Ovary (tissue), 9 donors: ENCODE results near the gene COA7. TPM values are rescaled to one million over a fixed set of nuclear protein-coding genes. Genes with fewer than 3 reads are reported as not detected.

Experiments used
- DNase-seq, 5 donors: peaks; one replicate each; pipeline ENCODE4 v3.0.0-alpha.2; 2019 to 2020
- H3K27ac ChIP-seq, 2 donors: fragments of 200-600 bp; one replicate each; pipeline versions ENCODE4 v1.5.1 to v1.8.0; 2019 to 2022
- H3K27me3 ChIP-seq: fragments of 200-600 bp; one replicate; pipeline ENCODE4 v1.8.0; 2022
- H3K36me3 ChIP-seq: fragments of 200-600 bp; sonication (generic); one replicate; pipeline ENCODE4 v1.5.1; 2019
- H3K4me1 ChIP-seq: one replicate; pipeline ENCODE4 v1.8.1; 2013; ENCODE audit warnings: mild to moderate bottlenecking, moderate library complexity; ENCODE audit not compliant: insufficient read depth
- H3K4me3 ChIP-seq: fragments of 200-600 bp; sonication (generic); one replicate; pipeline ENCODE4 v1.5.1; 2017
- H3K9me3 ChIP-seq, 2 donors: fragments of 200-600 bp in 1 of 2; sonication (generic) in 1 of 2; one replicate each; pipeline versions ENCODE4 v1.5.1 to v1.8.1; 2013 to 2019; ENCODE audit warnings: mild to moderate bottlenecking in 1 of 2, moderate library complexity in 1 of 2
- EP300 ChIP-seq: sonication (generic); formaldehyde crosslinking; IDR thresholded peaks from one replicate; pipeline ENCODE4 v1.6.1; 2017; ENCODE audit warnings: antibody characterized with exemption
- POLR2A ChIP-seq: fragments of 450-650 bp; IDR thresholded peaks from one replicate; pipeline ENCODE4 v1.6.1; 2017; ENCODE audit warnings: antibody characterized with exemption, mild to moderate bottlenecking, moderate library complexity
- WGBS, 3 donors: extraction: QIAGEN DNeasy Blood & Tissue Kit in 1 of 3; methylation state at CpG; one replicate each; pipeline versions ENCODE4 v1.1.5 to v1.1.7; 2013 to 2017; 5-methylcytosine and 5-hydroxymethylcytosine counted together
- intact Hi-C, 4 donors: fragments of 100-400 bp; cut with DNase I; formaldehyde crosslinking; loops; one replicate each; pipeline versions ENCODE4 v1.11.0 to v1.15.1; 2022 to 2023
- polyA plus RNA-seq, 2 donors: library from polyadenylated mRNA; stranded (reverse); fragments of 200-250 nt in 1 of 2; fragments of 350-450 nt in 1 of 2; fragmentation: Illumina TruSeq in 1 of 2; extraction: RNeasy Lipid Tissue Mini Kit (QIAGEN cat#74804) in 1 of 2; gene quantifications; one replicate each; pipeline ENCODE4 v1.2.3, GENCODE V29; 2013 to 2014
- total RNA-seq, 7 donors: library from RNA; depleted of rRNA in 2 of 7; stranded (reverse); fragments of >200 nt in 2 of 7; fragmentation: NEBNext Ultra II Directional in 3 of 7; extraction: Animal tissue kit (Norgen Biotek cat#: 25700) in 3 of 7; gene quantifications; one replicate each; pipeline versions ENCODE4 v1.1.0 to v1.2.4, GENCODE V29; 2016 to 2023
- TF ChIP-seq, protein P1 (sequence below), 3 donors: fragments of 450-650 bp in 2 of 3; fragments of 200-600 bp in 1 of 3; IDR thresholded peaks; one replicate each; pipeline versions ENCODE4 v1.5.1 to v1.8.0; 2016 to 2022; ENCODE audit warnings: antibody characterized with exemption in 3 of 3, mild to moderate bottlenecking in 1 of 3
- donor health status: DM: no; HTN: no; CAD: no; lungs with moderate emphysema.
- donor health status: DM: no; HTN: no; CAD: no.
- donor health status: Bipolar disorder and iron deficiency.
- donor health status: DM: yes; HTN: yes; CAD: no.
- donor health status: DM: no; HTN: no; CAD: no.
- donor health status: DM: yes; HTN: yes; CAD: no.

COA7 gene
- total and polyA plus RNA-seq, 9 donors, result 3.5 to 27.2 (median 15.1) TPM

DNA sequence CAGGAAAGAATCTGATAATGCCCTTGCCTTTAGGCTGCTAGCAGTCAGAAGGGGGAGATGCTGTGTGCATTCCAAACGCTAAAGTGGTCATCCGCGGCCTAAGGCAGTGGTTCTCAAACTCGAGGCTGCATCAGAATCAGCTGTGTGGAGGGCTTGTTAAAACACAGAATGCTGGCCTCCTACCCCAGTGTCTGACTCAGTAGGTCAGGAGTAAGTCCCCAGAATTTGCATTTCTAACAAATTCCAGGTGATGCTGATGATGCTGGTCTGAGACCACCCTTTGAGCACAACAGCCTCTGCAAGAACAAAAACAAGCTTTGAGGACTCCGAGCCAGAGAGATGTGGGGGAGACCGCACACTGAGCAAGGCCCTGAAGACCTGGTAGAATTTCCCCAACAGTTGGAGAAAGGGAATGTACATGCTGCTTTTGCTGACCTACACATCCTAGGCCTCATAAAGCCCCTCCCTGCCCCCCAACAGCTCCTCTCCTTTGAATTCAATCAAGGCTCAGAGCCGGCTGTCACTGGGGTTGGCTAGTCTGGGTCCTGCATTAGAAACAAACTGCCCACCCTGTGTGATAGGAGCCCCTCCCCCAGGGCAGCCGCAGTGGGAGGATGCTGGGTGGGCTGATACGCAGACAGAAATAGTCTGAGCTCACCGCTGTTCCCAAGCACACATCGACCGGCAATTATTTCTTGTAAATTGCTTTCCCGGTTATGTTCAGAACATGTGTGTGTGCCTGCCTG is 38.1 kb downstream of the COA7 start:
- no peak overlapping the region for H3K27ac ChIP-seq
- intact Hi-C loops, result no loop called here
- H3K4me1 ChIP-seq, result peaks cover 1% of the 10 kb centered on the region
- WGBS, 3 donors, result 17 to 32% (median 27%) methylated on average over 13 of the region's 13 CpGs
- no peak for DNase-seq
- TF ChIP-seq EP300 (no peak), POLR2A (no peak)
- TF ChIP-seq, protein P1, sequence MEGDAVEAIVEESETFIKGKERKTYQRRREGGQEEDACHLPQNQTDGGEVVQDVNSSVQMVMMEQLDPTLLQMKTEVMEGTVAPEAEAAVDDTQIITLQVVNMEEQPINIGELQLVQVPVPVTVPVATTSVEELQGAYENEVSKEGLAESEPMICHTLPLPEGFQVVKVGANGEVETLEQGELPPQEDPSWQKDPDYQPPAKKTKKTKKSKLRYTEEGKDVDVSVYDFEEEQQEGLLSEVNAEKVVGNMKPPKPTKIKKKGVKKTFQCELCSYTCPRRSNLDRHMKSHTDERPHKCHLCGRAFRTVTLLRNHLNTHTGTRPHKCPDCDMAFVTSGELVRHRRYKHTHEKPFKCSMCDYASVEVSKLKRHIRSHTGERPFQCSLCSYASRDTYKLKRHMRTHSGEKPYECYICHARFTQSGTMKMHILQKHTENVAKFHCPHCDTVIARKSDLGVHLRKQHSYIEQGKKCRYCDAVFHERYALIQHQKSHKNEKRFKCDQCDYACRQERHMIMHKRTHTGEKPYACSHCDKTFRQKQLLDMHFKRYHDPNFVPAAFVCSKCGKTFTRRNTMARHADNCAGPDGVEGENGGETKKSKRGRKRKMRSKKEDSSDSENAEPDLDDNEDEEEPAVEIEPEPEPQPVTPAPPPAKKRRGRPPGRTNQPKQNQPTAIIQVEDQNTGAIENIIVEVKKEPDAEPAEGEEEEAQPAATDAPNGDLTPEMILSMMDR (IDR thresholded peaks at IDR 0.05), result no peak
- no peaks in the 10 kb centered on the region for H3K9me3 ChIP-seq
- no peaks in the 10 kb centered on the region for H3K27me3 ChIP-seq
- H3K36me3 ChIP-seq, result no peaks in the 10 kb centered on the region
- no peak overlapping the region for H3K4me3 ChIP-seq

DNA sequence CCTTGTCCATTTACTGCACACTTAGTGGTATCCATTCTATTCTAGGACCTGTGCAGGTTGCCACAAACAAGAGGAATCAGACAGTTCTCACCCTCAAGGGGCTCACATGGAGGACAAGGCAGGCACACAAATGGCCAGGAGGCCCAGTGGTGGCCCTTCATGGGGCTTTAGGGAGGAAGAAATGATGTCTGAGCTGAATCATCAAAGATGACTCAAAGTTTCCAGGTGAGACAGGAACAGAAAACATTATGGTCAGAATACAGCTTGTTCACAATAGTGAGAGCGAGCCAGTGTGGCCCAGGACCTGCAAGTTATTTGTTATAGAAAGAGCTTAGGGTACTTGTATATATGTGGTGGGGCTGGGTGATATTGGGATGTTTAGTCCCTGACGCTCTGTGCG is 38.8 kb downstream of the COA7 start:
- no peak for DNase-seq
- Histone ChIP-seq H3K4me1 (peaks cover 1% of the 10 kb centered on the region), H3K27me3 (no peaks in the 10 kb centered on the region), H3K27ac (no peak overlapping the region), H3K4me3 (no peak overlapping the region), H3K9me3 (no peaks in the 10 kb centered on the region), H3K36me3 (no peaks in the 10 kb centered on the region)
- TF ChIP-seq, protein P1 (IDR thresholded peaks at IDR 0.05), result no peak
- no peak for TF ChIP-seq POLR2A
- intact Hi-C loops, result no loop called here
- WGBS, 3 donors, result 90 to 94% (median 93%) methylated on average over 3 of the region's 3 CpGs

DNA sequence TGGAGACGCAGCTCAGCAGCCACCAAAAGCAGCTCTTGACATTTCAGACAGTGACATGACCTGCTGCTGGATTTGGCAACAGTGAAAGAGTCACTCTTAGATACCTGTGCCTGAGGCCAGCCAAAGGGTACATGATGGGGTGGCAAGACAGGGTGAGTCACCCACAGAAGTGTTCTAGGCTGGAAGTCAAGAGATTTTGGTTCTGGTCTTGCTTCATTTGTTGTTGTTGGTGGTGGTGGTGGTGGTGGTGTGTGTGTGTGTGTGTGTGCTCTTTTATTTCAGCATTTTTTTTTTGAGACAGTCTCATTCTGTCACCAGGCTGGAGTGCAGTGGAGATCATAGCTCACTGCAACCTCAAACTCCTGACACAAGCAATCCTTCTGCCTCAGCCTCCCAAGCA is 39.4 kb downstream of the COA7 start:
- intact Hi-C loops, result no loop called here
- DNase-seq, result no peak
- WGBS, 3 donors, result 94 to 100% (median 96%) methylated on average over 1 of the region's 1 CpG

DNA sequence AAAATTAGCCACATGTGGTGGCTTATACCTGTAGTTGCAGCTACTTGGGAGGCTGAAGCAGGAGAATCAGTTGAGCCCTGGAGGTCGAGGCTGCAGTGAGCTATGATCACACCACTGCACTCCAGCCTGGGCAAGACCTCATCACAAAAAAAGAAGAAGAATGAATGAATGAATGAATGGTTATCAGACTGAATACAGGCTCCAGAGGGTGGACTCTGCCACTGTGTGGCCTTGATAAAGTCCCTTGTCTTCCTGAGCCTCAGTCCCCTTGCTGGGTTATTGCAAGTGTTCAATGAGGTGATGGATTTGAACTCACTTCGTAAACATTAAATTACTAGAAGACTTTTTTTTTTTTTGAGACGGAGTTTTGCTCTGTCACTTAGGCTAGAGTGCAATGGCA is 40.4 kb downstream of the COA7 start:
- no peak for TF ChIP-seq EP300
- TF ChIP-seq, protein P1 (IDR thresholded peaks at IDR 0.05), result no peak
- Histone ChIP-seq H3K27me3 (no peaks in the 10 kb centered on the region), H3K4me3 (no peak overlapping the region), H3K36me3 (no peaks in the 10 kb centered on the region), H3K4me1 (peaks cover 1% of the 10 kb centered on the region), H3K27ac (no peak overlapping the region), H3K9me3 (no peaks in the 10 kb centered on the region)
- intact Hi-C loops, result no loop called here
- WGBS, 3 donors, result 95 to 98% (median 97%) methylated on average over 3 of the region's 3 CpGs
- no peak for DNase-seq

More for the DNA sequence above, 39.4 kb downstream of the COA7 start:
- TF ChIP-seq, protein P1 (IDR thresholded peaks at IDR 0.05), result no peak
- TF ChIP-seq POLR2A (no peak), EP300 (no peak)
- Histone ChIP-seq H3K27me3 (no peaks in the 10 kb centered on the region), H3K27ac (no peak overlapping the region), H3K4me3 (no peak overlapping the region), H3K36me3 (no peaks in the 10 kb centered on the region), H3K9me3 (no peaks in the 10 kb centered on the region), H3K4me1 (peaks cover 1% of the 10 kb centered on the region)
